SJCRH30 (cell line): ENCODE measurements around the gene ZNF639. TPM values are rescaled to one million over a fixed set of nuclear protein-coding genes. Genes with fewer than 3 reads are reported as not detected.
"Not testable (repeated sequence)": the region's sequence is repeated elsewhere in the genome, so short reads cannot be mapped to it uniquely, and the experiment has no call there.

Source experiments
- DNase-seq, 2 experiments: peaks; one replicate each; pipeline ENCODE4 v3.0.0-alpha.2; 2015 to 2020
- H3K27ac ChIP-seq: fragments of 250-450 bp; sonication (Bioruptor Pico); 2 replicates; pipeline ENCODE4 v1.5.1; 2020; ENCODE audit warnings: mild to moderate bottlenecking, moderate library complexity
- H3K27me3 ChIP-seq: fragments of 250-450 bp; sonication (Bioruptor Pico); 2 replicates; pipeline ENCODE4 v1.5.1; 2020; ENCODE audit warnings: mild to moderate bottlenecking, moderate library complexity
- H3K36me3 ChIP-seq: fragments of 250-450 bp; sonication (Bioruptor Pico); 2 replicates; pipeline ENCODE4 v1.5.1; 2020; ENCODE audit warnings: mild to moderate bottlenecking, moderate library complexity
- H3K4me1 ChIP-seq: fragments of 250-450 bp; sonication (Bioruptor Pico); 2 replicates; pipeline ENCODE4 v1.5.1; 2020; ENCODE audit warnings: mild to moderate bottlenecking, moderate library complexity
- H3K4me3 ChIP-seq: fragments of 250-450 bp; sonication (Bioruptor Pico); 2 replicates; pipeline ENCODE4 v1.5.1; 2020; ENCODE audit warnings: mild to moderate bottlenecking, moderate library complexity
- H3K9me3 ChIP-seq: fragments of 250-450 bp; sonication (Bioruptor Pico); replicated peaks from 2 replicates; pipeline ENCODE4 v1.5.1; 2020; ENCODE audit warnings: mild to moderate bottlenecking, moderate library complexity
- total RNA-seq: library from RNA; depleted of rRNA; stranded (reverse); fragments of >200 nt; shearing (Covaris generic); gene quantifications from 2 replicates; pipeline ENCODE4 v1.2.3, GENCODE V29; 2014; rRNA removed

The ZNF639 gene, protein sequence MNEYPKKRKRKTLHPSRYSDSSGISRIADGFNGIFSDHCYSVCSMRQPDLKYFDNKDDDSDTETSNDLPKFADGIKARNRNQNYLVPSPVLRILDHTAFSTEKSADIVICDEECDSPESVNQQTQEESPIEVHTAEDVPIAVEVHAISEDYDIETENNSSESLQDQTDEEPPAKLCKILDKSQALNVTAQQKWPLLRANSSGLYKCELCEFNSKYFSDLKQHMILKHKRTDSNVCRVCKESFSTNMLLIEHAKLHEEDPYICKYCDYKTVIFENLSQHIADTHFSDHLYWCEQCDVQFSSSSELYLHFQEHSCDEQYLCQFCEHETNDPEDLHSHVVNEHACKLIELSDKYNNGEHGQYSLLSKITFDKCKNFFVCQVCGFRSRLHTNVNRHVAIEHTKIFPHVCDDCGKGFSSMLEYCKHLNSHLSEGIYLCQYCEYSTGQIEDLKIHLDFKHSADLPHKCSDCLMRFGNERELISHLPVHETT
- total RNA-seq = 53.4 and 59.2 TPM in 2 replicates

DNA sequence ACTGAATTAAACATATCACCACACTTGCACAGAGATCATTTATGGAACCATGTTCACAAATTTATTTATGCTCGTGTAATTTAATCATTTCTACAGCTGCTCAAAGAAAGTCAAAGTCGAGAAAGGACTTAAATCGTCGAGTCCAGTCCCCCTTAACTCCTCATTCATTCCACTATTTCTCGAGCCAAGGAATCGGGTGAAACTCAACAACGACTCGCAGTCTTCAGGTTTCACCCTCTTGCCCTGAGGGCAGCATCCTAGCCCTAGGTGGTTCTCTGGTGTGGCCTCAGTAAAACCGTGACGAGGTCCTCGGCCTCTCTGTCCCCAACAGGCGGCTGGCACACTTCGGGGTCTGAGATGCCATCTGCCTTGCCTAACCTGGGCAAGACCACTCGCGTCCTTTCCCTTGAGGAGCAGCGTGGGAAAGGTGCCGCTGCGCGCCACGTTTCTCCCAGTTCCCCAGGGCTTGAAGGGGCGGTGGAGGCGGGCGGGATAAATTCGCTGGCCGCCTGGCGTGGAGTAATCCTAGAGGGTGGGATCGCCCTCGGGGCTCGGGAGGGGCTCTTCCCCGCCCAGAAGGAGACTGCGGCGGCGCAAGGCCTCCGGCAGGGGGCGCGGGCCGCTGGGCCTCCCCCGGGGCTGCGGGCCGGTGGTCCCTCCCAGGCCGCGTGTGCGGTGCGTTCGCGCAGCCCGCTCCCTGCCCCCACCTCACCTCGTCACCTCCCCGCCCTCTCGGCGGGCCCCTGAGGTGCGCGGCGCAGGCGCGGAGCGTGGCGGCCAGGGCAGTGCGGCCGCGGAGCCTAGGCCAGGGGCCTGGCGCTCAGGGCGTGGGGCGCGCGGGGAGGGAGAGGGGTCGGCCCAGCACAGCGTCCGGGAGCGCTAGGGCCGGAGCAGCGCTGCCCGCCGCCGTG, at the start of gene ZNF639:
Gene ZNF639 (plus strand): TSS at position 746 of the 911 bp plus-strand sequence. CDS start 5,263 bp downstream, outside the sequence.
- H3K4me1 ChIP-seq = no peaks in the 10 kb centered on the region
- H3K27ac ChIP-seq = peak within 1 kb of the TSS; percentile 87
- H3K36me3 ChIP-seq = peaks cover 10% of the 10 kb centered on the region; the same call in 1 of the 2 replicates
- H3K9me3 ChIP-seq = no peaks in the 10 kb centered on the region
- H3K27me3 ChIP-seq = no peaks in the 10 kb centered on the region
- H3K4me3 ChIP-seq = peak within 1 kb of the TSS; percentile 97
- peak; percentile 85 to 93 for DNase-seq

DNA sequence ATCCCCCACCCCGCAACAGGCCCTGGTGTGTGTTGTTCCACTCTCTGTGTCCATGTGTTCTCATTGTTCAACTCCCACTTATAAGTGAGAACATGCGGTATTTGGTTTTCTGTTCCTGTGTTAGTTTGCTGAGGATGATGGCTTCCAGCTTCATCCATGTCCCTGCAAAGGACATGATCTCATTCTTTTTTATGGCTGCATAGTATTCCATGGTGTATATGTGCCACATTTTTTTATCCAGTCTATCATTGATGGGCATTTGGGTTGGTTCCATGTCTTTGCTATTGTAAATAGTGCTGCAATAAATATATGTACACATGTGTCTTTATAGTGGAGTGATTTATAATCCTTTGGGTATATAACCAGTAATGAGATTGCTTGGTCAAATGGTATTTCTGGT, 48.4 kb upstream of the ZNF639 start:
- not testable (repeated sequence) for H3K9me3 ChIP-seq, H3K27ac ChIP-seq, H3K36me3 ChIP-seq, H3K27me3 ChIP-seq, H3K4me1 ChIP-seq, DNase-seq, H3K4me3 ChIP-seq

DNA sequence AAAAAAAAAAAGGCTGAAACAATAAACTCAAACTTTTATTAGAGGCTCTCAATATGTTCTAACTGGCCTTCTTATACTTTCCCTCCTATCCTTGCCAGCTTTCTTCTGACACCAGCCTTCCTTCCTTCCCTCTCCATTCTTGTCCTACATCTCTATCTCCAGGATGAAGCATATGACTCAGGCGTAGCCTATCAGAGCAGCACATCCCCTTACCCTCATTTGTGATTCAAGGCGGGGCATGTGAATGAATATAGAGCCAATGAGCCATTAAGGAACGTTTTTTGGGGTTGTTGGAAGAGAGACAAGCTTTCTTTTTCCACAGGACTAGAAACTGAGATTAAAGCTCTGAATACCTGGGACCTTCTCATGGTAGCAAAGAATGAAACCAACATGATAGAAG, 46.8 kb upstream of the ZNF639 start:
- no peak overlapping the region for H3K27ac ChIP-seq
- no peaks in the 10 kb centered on the region for H3K36me3 ChIP-seq
- no peaks in the 10 kb centered on the region for H3K9me3 ChIP-seq
- H3K4me1 ChIP-seq = no peaks in the 10 kb centered on the region
- H3K4me3 ChIP-seq = no peak overlapping the region
- no peaks in the 10 kb centered on the region for H3K27me3 ChIP-seq
- DNase-seq = no peak

DNA sequence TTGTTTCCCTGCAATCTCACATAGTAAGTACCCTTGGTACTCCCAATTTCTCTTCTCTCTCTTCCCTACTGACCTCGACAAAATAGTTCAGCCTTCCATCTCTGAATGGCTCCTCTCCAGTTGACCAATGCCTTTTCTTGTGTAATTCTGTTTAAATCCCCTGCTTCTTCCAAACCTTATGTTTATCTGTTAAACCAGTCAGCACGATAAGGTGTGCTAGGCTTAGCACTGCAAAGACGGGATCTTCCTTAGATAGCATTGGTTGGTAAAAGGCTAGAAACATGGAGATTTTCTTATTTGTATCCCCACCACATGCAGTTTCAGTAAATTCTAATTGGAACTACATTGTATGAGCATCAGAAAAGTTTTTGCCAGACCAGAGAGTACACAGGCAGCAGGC, 46.1 kb upstream of the ZNF639 start:
- Histone ChIP-seq H3K4me1 (no peaks in the 10 kb centered on the region), H3K9me3 (no peaks in the 10 kb centered on the region), H3K4me3 (no peak overlapping the region), H3K27me3 (no peaks in the 10 kb centered on the region), H3K36me3 (no peaks in the 10 kb centered on the region), H3K27ac (no peak overlapping the region)
- DNase-seq = no peak

DNA sequence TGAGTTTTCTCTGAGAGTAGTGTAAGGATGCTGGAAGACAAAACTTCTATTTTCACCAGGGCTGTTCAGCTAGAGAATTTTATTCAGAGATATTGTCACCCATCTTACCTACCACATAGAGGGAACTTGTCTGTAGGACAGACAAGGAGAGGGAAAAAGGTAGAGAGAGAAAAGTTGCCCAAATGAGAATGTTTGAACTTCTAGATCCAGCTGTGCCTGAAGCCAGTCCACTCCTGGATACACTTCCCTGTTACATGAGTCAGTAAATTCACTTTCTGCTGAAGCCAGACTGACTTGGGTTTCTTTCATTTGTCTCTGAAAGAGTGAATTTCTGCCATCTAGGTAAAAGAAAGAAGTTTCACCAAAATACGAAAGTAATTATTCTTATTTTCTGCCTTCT, 44.7 kb upstream of the ZNF639 start:
- H3K4me1 ChIP-seq = no peaks in the 10 kb centered on the region
- H3K27me3 ChIP-seq = no peaks in the 10 kb centered on the region
- DNase-seq = no peak
- no peak overlapping the region for H3K4me3 ChIP-seq
- H3K36me3 ChIP-seq = no peaks in the 10 kb centered on the region
- H3K9me3 ChIP-seq = no peaks in the 10 kb centered on the region
- no peak overlapping the region for H3K27ac ChIP-seq

DNA sequence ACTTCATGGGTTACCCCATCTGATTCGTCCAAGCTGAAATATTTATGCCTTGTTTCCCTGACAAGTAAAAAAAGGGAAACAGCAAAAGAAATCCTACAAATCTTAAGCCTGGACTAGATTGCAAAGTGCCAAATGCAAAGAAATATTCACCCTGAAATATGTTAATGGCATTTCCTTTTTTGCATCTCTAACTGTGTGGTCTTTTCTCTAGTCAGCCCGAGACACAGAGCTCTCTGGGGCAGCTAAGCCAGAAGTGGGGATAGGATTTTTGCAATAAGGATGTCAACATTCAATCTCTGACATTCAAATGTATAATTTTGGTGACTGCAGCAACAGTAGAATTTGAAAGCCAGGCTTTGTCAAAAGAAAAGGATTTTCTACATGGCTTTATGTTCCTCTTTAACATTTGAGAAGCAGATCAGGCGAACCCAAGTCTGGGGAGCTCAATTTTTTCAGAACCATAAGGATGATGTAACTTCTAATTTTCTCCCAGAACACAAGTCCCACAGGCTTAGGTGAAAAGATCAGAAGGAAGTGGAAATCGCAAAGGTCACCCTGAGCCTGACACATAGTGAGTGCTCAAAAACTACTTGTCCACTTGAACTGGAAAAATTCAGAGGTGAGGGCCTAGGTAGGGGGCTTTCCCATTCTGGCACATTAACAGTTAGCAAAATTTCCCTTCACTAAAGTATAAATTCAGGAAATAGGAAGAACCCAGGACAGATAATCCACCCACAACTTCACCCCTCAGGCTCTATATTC, 43.7 kb upstream of the ZNF639 start:
- no peak overlapping the region for H3K27ac ChIP-seq
- no peak for DNase-seq
- no peaks in the 10 kb centered on the region for H3K9me3 ChIP-seq
- H3K36me3 ChIP-seq = no peaks in the 10 kb centered on the region
- no peak overlapping the region for H3K4me3 ChIP-seq
- H3K27me3 ChIP-seq = no peaks in the 10 kb centered on the region
- no peaks in the 10 kb centered on the region for H3K4me1 ChIP-seq

DNA sequence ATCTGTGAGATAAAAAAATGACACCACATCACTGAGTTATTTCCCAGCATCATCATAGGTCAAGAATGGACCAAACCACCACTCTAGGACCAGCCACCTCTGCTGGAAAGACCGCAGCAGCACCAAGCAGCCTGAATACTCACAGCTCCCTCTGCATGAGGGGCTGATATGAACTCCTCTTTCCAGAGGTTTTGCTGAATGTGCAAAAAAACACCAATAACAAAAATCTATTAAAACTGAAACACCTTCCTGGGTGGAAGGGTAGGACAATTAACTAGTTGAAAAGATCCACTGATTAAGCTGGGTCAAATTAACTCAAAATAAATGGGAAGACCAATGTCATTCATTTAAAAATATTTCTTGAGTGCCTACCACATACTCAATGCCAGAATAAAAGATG, 43.0 kb upstream of the ZNF639 start:
- H3K9me3 ChIP-seq = no peaks in the 10 kb centered on the region
- H3K27ac ChIP-seq = no peak overlapping the region
- no peaks in the 10 kb centered on the region for H3K36me3 ChIP-seq
- H3K4me1 ChIP-seq = no peaks in the 10 kb centered on the region
- no peaks in the 10 kb centered on the region for H3K27me3 ChIP-seq
- no peak for DNase-seq
- no peak overlapping the region for H3K4me3 ChIP-seq

DNA sequence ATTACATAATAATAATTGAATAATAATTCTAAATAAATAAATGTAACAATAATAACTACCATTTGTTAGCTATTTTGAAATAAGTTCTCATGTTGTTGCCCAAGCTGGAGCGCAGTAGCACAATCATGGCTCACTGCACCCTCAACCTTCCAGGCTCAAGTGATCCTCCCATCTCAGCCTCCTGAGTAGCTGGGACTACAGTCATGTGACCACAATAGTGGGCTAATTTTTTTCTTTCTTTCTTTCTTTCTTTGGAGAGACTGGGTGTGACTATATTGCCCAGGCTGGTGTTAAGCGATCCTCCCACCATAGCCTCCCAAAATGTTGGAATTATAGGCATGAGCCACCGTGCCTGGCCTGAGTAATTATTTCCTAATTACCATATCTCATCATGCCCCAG, 41.0 kb upstream of the ZNF639 start:
- no peaks in the 10 kb centered on the region for H3K27me3 ChIP-seq
- H3K27ac ChIP-seq = no peak overlapping the region
- H3K9me3 ChIP-seq = no peaks in the 10 kb centered on the region
- no peaks in the 10 kb centered on the region for H3K36me3 ChIP-seq
- no peaks in the 10 kb centered on the region for H3K4me1 ChIP-seq
- H3K4me3 ChIP-seq = no peak overlapping the region
- no peak for DNase-seq

DNA sequence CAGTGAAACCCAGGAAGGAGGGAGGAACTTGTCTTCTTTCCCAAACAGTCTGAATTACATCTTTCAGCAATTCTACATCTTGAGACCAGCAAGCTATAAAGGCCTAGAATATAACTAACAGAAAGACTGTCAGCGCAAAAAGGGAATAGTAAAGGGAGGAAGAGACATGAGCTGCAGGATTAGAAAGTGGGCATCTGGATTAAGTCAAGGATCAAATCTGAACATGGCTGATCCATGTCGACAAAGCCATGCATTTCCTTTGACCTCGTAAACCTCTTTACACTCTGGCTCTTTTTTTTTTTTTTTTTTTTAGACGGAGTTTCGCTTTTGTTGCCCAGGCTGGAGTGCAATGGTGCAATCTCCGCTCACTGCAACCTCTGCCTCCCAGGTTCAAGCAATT, 36.5 kb upstream of the ZNF639 start:
- H3K27ac ChIP-seq = no peak overlapping the region
- no peak overlapping the region for H3K4me3 ChIP-seq
- H3K4me1 ChIP-seq = no peaks in the 10 kb centered on the region
- H3K27me3 ChIP-seq = no peaks in the 10 kb centered on the region
- H3K36me3 ChIP-seq = no peaks in the 10 kb centered on the region
- H3K9me3 ChIP-seq = no peaks in the 10 kb centered on the region
- DNase-seq = no peak

DNA sequence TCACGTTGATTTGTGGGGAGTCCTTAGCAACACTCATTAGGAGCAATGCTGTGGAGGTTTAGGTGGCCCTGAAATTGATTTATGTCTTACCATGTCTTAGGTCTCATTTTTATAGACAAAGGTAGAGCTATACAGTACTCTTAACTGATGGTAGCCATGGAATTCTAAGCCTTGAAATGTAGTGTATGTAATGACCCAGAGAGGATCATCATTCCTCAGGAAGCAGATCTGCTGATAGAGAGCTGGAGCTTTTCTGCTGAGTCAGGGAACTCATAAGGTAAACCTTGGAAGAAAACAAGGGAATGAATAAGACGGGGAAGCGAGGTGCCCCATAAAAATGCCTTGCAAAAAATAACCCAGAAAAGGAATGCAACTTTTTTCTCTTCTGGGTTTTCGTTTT, 34.0 kb upstream of the ZNF639 start:
- H3K36me3 ChIP-seq = no peaks in the 10 kb centered on the region
- H3K27me3 ChIP-seq = no peaks in the 10 kb centered on the region
- no peak overlapping the region for H3K27ac ChIP-seq
- H3K4me3 ChIP-seq = no peak overlapping the region
- H3K9me3 ChIP-seq = no peaks in the 10 kb centered on the region
- DNase-seq = no peak
- peaks cover 8% of the 10 kb centered on the region; the same call in 1 of the 2 replicates for H3K4me1 ChIP-seq

DNA sequence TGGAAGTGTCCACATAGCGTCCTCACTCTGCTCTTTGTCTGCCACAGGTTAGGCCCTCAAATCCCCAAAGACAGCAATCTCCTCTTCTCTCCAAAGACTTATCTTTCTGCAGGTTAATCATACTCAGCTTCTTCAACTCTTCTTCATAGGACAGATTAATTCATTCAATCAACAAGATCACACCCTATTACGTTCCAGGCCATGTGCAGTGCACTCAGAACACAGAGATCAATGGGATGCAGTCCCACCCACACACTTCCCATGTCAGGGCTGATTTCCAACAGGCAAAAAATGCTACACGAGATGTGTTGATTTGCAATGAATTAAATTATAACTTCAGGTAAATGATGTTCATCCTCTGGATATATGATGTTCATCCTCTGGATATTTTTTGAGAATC, 33.5 kb upstream of the ZNF639 start:
- Histone ChIP-seq H3K4me3 (no peak overlapping the region), H3K27ac (no peak overlapping the region), H3K36me3 (no peaks in the 10 kb centered on the region), H3K4me1 (peaks cover 8% of the 10 kb centered on the region; the same call in 1 of the 2 replicates), H3K9me3 (no peaks in the 10 kb centered on the region), H3K27me3 (no peaks in the 10 kb centered on the region)
- DNase-seq = no peak

DNA sequence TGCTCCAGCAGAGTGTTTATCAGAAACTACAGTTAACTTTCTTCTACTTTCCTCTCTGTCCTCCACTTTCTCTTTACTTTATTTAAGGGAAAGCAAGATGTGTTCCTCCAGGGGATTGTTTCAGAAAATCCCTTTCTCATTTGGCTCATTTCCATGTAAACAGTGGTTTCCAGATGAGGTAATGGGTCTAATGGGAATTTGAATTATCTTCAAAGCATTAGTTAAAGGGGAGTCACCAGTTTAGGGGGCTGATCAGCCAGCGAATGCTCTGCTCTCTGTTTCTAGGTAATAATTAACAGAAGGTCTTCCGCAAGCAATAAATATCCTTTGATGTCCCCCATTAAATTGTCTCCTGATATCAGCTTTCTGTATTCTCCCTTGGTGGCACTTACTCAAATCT, 30.4 kb upstream of the ZNF639 start:
- no peaks in the 10 kb centered on the region for H3K36me3 ChIP-seq
- H3K9me3 ChIP-seq = no peaks in the 10 kb centered on the region
- H3K4me1 ChIP-seq = peaks cover 9% of the 10 kb centered on the region
- H3K27ac ChIP-seq = no peak overlapping the region
- H3K4me3 ChIP-seq = no peak overlapping the region
- H3K27me3 ChIP-seq = no peaks in the 10 kb centered on the region
- DNase-seq = peak in 1 of 2 experiments; percentile 35

DNA sequence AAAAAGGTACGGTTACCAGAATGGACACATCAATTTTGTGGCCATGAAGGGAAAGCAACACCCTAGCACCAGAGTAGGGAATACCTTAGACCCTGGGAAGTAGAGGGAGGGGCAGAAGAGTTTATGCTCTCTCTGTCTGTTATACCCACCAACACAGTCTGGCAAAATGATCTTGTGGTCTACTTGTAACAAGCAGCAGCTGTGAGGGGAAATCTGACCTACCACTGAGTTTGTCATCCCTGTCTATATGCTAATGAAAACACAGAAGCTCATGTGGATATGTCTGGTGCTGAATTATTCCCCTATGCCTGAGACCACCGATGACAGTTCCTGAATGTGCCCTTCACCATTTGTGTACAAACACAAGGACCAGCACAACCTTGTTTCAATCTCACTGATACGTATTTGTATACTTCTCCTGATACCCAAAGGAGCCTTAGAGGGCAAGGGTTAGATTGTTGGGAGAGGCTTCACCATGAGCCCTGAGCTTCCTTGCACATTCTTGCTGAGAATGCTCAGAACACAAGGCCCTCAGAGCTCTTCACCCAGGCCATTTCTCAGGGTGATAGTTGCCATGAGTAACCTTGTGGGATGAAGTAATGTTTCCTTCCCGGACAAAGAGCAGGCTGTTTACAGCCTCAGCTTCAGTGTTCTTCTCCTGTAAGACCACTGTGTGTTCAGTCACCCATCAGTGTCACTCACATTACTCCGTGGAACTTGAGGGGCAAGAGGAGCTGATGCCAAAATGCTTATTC, 24.7 kb upstream of the ZNF639 start:
- Histone ChIP-seq H3K27me3 (no peaks in the 10 kb centered on the region), H3K9me3 (no peaks in the 10 kb centered on the region), H3K36me3 (no peaks in the 10 kb centered on the region), H3K4me1 (peaks cover 14% of the 10 kb centered on the region), H3K27ac (peak overlapping the region; percentile 15; the same call in 1 of the 2 replicates), H3K4me3 (no peak overlapping the region)
- peak; percentile 64 to 77 for DNase-seq

DNA sequence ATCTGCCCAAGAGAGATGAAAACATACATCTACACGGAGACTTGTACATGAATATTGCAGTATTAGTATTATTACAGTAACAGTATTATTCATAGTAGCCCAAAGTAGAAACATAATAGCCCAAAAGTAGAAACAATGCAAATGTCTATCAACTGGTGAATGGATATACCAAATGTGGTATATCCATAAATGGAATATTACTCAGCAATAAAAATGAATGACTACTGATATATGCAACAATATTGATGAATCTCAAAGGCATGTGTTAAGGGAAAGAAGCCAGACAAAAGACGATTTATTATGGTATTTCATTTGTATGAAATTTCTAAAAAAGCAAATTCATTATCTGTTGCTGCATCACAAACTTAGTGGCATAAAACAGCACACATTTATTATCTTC, 23.5 kb upstream of the ZNF639 start:
- H3K27me3 ChIP-seq = no peaks in the 10 kb centered on the region
- H3K9me3 ChIP-seq = no peaks in the 10 kb centered on the region
- no peak overlapping the region for H3K4me3 ChIP-seq
- H3K36me3 ChIP-seq = no peaks in the 10 kb centered on the region
- H3K4me1 ChIP-seq = peaks cover 14% of the 10 kb centered on the region
- no peak overlapping the region for H3K27ac ChIP-seq
- DNase-seq = no peak
